Epidermal melanocyte (primary cell): ENCODE measurements around the gene STXBP1.
"Not testable (repeated sequence)": the region's sequence is repeated elsewhere in the genome, so short reads cannot be mapped to it uniquely, and the experiment has no call there.

Experiments
- DNase-seq: peaks from one replicate; pipeline ENCODE4 v3.0.0; 2011; ENCODE audit warnings: low spot score; ENCODE audit not compliant: insufficient read length

STXBP1 gene

DNA sequence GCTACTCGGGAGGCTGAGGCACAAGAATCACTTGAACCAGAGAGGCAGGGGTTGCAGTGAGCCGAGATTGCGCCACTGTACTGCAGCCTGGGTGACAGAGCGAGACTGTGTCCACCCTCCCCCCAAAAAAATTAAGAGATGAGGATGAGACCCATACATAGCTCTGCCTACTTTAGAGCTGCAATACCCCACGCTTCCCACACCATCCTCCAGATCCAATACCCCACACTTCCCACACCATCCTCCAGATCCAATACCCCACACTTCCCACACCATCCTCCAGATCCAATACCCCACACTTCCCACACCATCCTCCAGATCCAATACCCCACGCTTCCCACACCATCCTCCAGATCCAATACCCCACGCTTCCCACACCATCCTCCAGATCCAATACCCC lies 34.9 kb upstream of the STXBP1 start:
- not testable (repeated sequence) for DNase-seq

DNA sequence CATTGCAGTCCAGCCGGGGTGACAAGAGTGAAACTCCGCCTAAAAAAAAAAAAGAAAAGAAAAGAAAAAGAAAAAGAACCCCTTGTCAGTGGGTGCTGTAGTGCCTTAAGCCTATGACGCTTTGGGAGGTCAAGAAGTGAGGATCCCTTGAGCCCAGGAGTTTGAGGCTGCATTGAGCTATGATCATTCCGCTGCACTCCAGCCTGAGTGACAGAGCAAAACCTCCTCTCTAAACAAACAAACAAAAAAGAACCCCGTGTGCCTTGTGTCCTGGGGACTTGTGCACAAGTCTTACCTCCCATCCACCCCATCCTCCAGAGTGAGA lies 33.5 kb upstream of the STXBP1 start:
- DNase-seq = no peak

DNA sequence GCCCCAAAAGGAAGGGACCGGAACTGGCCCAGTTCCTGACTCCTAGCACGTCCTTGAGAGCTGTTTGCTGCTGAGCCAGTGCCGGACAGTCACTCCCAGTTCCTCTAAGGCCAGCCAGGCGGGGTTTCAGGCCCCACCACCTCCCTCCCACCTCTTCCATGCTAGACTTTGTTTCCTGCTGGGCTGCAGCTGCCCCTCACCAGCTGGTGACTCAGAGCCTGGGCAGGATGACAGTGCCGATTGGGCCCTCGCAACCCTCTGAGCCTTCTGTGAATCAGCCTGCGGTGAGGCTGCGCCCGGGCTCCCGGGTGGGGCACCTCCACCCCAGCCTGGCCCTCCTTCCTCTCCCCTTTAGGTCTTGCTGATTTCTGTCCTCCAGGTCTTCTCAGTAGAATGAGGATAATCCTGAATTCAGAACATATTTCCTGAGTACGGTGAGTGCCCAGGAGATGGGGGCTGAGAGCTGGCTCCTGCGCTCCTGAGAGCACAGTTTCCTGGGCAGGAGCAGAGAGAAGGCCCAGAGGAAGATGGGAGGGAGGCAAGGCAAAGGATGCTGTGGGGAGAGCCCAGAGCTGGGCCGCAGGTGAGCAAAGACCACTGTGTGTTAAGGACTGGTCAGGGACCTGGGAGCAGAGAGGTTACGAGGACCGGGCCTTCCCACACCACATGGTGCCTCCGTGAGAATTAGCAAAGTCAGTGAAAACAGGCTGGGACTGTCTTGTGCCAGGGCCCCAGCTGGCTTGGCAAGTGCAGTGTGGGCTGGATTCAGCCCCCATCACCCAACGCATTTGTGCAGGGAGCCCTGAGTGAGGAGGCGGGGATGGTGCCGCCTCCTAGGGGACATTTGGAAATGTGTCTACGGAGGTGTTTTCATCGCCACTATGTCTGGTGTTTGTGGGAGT lies 32.9 kb upstream of the STXBP1 start:
- DNase-seq = peak; percentile 67

DNA sequence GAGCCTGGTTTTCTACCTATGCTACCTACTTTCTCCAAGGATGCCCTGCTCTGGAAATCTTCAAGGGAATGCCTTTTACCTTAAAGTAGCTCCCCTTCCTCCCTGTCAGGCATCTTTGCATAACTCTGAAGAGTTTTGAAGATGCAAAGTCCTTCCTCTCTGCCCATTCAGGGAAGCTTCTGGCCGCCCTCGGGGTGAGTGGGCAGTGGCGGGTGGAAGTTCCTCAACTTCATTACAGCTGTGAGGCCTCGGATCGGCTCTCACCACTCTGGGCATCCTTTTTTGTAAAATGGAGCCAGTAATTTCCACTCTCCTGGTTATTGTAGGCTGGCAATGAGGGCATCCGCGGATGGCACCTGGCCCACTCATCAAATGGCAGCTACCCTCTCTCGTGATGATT lies 31.7 kb upstream of the STXBP1 start:
- no peak for DNase-seq

DNA sequence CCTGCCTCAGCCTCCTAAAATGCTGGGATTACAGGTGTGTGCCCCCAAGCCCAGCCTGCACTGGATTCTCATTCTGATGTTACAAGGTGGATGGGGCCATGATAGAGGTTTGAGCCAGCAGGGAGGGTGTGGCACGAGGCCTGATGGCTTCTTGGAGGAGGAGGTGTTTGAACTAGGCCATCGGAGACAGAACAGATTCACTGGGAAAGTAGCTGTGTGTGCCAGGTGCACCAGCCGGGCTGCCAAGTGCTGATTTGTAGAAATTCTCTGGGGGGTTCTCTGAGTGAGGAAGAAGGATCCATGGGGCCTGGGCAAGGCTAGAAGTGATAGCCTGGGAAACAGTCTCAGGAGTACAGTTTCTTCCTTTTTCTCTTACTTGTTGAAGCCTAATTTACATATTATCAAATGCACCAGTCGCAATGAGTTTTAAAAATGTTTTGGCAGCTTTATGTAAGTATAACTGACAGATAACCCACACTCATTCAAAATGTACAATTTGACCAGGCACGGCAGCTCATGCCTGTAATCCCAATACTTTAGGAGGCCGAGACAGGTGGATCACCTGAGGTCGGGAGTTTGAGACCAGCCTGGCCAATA lies 31.1 kb upstream of the STXBP1 start:
- no peak for DNase-seq

DNA sequence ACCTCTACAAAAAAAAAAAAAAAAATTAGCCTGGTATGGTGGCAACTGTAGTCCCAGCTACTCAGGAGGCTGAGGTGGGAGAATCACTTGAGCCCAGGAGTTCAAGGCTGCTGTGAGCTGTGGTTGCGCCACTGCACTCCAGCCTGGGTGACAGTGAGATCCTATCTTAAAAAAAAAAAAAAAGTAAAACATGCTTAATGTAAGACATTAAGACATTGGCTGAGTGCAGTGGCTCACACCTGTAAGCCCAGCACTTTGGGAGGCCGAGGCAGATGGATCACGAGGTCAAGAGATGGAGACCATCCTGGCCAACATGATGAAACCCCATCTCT lies 27.6 kb upstream of the STXBP1 start:
- DNase-seq = not testable (repeated sequence)

DNA sequence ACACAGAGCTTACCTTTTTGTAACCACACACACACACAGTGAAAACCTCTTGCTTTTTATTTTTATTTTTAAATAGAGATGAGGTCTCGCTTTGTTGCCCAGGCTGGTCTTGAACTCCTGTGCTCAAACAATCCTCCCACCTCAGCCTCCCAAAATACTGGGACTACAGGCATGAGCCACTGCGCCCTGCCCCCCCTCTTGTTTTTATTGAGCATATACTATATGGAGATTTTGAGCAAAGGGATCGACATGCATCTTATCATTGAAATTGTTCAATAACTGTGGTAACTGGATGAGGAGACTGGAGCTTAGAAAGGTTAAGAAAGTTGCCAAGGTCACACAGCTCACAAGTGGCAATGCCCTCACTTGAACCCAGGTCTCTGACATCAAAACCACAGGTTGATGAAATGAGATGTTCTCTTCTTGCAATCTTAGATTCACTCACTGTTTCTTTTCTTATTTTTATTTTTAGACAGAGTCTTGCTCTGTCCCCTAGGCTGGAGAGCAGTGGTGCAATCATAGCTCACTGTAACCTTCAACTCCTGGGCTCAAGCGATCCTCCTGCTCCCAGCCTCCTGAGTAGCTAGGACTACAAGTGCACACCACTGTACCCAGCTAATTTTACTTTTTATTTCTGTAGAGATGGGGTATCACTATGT lies 26.8 kb upstream of the STXBP1 start:
- DNase-seq = no peak

DNA sequence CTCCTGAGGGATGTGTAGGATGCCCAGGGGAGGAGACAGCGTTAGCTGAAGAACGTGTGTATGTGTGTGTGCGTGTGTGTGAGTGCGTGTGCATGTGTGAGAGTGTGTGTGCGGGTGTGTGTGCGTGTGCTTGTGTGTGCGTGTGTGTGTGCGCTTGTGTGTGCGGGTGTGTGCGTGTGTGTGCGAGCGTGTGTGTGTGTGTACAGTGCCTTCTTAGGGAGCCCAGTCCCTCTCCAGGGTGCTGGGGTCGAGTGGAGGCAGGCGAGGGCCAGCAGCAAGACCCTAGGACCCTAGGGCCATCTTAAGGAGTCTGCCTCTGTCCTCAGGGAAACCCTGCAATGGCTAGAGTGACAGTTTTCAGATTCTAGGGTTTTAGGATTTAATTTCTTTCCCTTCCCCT lies 26.0 kb upstream of the STXBP1 start:
- DNase-seq = no peak

DNA sequence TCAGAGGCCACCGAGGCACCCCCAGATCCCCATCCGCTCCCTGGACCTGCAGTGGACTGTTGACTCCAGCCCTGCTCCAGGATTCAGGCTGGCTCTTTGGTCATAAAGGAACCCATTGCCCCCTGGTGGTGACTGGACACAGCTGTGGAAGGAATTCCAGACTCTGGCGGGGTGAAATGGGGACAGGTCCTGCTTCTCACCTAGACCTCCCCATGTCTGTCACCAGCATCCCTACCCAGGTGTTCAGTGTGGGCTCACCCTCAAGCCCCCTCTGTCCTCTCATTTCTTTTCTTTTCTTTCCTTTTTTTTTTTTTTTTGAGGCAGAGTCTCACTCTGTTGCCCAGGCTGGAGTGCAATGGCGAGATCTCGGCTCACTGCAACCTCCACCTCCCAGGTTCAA lies 25.5 kb upstream of the STXBP1 start:
- DNase-seq = peak; percentile 85

DNA sequence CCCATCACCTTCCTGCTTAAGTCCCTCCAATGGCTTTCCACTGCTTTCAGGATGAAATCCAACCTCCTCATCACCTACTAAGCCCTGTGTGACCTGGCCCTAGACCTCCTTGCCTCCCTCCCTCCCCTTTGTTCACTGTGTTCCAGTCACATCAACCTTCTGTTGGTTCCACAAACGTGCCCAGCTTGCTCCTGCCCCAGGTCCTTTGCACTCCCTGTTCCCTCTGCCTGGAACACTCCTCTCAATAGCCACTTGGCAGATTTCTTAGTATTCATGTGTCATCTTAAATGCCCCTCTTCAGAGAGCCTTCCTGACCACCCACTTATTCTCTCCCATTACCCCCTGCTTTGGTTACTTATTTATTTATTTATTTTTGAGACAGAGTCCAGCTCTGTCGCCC lies 24.1 kb upstream of the STXBP1 start:
- no peak for DNase-seq

DNA sequence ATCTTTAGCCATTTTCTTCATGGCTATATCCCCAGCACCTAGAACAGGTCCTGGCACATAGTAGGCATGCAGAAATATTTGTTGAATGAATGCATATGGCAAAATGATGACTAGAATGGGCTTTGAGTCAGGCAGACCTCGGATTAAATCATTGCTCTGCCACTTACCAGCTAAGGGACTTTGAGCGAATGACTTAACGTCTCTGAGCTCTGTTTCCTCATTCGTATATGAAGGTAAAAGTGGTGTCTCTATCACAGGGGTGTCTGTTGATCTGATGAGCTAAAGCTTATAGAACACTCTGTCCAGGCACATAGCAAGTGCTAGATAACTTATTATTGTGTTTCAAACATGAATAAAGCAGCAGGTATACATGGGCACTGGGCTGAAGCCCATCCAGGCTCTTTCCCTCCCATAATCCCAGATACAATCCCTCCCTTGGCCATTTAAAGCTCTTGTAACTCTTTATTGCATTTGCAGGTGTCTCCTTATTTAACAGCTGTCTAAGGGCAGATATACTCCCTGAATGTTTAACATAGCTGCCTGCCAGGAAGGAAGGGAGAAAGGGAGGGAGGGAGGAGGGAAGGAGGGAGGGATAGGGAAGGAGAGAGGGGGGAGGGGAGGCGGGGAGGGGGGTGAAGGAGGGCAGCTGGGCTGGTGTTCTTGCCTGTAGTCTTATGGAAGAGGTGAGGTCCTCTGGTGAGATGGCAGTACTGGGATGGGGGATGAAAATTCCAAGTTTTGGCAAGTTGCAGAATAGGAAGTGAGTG lies 23.2 kb upstream of the STXBP1 start:
- DNase-seq = no peak

DNA sequence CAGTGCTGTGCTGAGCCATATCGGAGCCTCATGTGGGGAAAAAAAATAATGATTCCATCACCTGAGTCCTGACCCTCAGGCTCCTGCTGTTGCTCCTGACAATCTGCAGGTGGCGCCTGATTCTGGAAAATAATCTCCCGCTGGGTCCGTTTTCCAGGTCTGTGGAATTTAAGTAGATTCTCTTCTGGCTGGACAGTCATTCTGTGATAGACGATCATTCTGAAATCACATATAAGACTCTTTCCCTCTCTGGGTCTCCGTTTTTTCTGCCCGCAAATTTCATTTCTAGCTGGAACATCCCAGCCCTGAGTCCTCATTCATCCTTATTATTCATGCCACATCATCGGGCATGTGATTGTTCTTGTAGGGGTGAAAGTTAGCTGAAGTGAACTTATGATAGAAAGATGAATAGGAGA lies 22.1 kb upstream of the STXBP1 start:
- DNase-seq = peak; percentile 87

DNA sequence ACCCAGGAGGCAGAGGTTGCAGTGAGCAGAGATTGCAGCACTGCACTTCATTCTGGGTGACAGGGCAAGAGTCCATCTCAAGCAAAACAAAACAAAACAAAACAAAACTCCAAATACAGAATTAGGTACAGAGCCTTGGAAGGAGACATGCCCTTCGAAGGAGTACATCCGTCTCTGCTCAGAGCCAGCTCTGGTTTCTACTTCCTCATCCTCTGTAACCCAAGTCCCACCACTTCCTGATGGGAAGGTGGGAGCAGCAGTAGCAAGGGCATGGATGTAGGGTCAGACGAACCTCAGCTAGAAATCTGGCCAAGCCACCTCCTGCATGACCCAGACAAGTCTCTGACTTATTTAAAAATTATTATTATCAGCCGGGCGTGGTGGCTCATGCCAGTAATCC lies 16.5 kb upstream of the STXBP1 start:
- no peak for DNase-seq

DNA sequence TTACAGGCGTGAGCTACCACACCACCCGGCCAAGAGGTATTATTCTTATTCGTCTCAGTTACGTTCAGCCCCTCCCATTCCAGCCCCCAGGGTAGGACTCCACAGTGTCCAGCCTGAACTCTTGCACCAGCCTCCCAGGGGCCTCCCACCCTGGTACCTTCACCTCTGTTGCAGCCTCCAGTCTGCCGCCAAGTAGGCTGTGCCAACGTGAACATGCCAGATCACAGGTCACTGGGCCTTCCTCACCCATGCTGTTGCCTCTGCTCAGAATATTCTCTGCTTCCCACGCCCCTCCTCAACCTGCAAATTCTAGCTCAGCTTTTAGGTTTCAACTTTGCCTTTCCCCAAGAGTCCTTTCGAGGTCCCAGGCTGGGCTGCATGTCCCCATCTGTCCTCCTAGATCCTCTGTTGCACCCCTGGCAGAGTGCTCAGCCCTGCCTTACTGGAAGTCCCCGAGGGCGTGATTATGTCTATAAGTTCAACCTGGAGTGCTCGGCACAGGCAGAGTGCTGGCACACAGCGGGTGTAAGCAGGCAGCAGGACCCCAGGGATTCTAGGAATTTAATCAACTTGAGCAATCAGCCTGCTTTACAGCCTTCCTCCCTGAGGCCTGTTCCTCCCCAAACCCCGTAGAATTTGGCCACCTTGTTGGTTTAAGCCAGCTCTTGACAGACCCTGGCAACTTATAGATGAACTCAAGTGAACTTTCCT lies 13.1 kb upstream of the STXBP1 start:
- no peak for DNase-seq

DNA sequence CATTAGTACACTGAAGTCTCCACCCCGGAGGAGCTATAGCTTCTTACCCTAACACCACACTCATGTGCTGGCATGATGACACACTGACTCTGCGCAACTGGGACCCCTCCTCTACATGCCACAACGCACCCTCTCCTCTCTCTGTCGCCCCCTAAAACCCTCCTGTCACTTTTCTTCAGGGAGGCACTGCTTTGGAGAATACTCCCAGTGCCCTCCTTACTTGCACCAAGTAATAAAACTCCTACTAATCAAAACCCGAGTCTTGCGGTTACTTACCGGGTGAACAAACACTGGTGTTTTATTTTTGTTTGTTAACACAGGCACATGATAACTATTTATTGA lies 12.6 kb upstream of the STXBP1 start:
- DNase-seq = no peak

DNA sequence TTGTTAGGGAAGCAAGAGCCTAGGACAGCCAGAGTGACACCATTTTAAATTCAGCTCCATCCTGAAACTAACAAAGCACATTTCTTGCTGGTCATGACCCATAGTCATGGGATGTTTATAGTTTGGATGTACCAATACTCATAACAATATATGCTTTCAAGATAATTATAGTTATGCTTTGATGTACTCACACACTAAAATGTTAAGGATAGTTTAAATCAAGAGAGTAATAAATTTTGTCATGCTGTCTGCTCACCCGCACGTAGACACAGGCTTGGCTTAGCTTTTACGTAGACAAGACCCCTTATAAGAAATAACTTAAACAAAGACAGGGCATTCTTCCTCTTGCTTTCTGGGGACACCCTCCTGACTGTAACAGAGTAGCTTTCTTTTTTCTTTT lies 8.9 kb upstream of the STXBP1 start:
- DNase-seq = no peak

DNA sequence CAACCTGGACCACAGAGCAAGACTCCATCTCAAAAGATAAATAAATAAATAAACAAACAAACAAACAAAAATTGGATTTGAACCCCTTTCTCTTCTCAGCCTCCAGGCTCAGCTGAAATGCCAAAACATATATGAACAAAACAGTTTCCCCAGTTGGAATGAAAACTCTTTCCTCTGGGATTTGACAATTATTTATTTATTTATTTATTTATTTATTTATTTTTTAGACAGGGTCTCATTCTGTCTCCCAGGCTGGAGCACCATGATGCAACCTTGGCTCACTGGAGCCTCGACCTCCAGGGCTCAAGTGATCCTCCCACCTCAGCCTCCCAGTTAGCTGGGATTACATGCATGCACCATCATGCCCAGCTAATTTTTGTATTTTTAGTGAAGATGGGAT lies 6.0 kb upstream of the STXBP1 start:
- DNase-seq = no peak

DNA sequence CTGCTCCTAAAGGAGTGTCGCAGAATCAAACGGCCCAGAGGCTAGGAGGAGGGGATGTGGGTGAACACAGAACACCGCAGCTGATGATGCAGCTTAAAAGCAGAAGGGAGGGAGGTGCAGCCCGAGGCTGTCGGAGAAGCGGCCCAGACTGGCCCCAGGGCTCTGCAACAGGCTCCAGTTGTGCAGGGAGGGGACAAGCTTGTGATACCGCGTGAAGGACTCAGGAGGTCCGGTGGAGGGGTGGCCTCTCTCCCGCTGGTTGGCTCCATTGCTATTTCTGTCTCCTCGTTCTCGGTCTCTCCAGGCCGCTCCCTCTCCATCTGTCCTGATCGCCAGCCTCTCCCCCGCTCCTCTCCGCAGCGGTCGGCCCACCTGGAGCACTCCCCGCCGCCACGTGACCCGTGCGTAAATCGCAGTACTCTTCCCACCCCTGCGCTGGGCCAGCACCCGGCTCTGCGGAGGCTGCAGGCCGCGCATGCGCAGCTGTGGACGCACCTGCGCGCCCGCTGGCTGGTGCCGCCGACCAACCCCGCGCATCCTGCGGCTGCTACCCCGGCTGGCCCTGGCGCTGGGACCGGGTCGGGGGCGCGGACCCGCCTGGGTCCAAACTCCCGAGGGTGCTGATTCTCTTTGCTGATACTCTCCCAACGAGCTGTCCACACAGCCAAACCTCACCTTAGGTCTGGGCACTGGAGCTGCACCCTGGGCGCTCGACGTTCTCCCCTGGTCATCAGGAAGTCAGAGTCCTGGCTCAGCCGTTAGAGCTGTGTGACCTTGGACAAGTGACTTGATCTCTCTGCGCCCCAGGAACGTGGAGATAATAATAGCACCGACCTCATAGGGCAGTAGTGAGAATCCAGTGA lies 3.7 kb upstream of the STXBP1 start:
- peak; percentile 53 for DNase-seq

DNA sequence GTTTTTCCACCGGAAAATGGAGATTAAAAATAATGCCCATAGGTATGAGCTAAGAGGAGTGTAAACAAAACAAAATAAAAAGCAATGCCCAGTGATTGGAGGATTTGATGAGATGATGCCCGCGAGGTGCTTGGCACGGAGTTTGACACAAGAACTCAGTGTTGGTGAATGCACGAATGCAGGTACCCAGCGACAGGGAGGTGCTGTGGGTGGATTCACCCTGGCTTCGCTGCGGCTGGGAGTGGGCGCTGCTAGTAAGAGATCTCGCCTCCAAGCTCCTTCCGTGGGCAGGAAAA lies 526 bp upstream of the STXBP1 start:
- DNase-seq = no peak

DNA sequence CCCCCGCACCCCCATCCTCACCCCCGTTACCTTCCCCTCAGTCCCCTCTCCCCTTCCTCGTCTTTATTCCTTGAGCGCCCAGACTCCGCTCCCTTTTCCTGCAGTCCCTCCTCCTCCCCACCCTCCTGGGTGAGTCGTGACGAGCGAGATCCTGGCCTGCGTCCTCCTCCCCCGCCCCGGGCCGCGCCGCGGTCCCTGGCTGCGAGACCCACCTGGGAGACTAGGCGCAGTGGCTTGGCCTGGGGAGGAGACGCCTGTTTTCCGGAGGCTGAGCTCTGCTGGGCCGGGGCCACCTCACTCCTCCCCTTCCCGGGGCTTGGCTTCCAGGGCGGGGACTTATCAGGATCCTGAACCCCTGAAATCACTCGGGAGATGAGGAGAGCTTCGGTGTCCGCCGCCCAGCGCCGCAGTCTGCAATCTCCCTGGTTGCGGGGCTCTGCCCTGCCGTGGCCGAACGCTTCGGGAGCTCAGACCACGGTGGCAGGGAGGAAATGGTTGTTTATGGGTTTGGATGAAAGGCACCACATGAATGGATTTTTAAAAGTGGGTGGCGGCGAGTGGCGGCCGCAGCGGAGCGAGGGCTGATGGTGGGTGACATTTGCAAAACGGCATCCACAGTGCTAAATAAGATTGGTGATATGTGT lies 984 bp downstream of the STXBP1 start:
- no peak for DNase-seq
